DMS53 treated with DMSO at 0.1 percent for 48 hours (cell line): ENCODE data around the gene OR2Y1.
"Not testable (repeated sequence)": the region's sequence is repeated elsewhere in the genome, so short reads cannot be mapped to it uniquely, and the experiment has no call there.

Experiments
- DNase-seq: peaks from one replicate; lab custom pipeline; 2025; ENCODE audit not compliant: unreplicated experiment; lab: John Stamatoyannopoulos, UW

OR2Y1 gene, protein sequence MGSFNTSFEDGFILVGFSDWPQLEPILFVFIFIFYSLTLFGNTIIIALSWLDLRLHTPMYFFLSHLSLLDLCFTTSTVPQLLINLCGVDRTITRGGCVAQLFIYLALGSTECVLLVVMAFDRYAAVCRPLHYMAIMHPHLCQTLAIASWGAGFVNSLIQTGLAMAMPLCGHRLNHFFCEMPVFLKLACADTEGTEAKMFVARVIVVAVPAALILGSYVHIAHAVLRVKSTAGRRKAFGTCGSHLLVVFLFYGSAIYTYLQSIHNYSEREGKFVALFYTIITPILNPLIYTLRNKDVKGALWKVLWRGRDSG

DNA sequence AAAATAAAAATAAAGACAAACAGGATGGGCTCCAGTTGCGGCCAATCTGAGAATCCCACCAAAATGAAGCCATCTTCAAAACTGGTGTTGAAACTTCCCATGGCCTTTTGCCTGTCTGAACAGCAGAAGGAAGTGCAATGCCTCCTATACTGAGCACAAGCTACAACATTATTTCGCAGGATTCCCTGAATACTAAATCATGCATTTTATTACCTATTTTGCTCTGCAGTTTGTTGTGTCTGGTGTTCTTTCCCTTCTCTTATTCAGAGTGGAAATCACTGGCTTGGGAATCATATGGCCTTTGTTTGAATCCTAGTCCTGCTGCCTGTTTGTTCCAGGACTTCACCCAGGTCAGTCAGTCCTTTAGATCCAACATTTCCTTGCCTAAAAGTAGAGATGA is at the start of gene OR2Y1:
TSS of gene OR2Y1 (minus strand) at position 101 of the 400 bp plus-strand sequence. CDS start at position 101, 0 bp downstream.
- DNase-seq, result no peak

- DNase-seq, result not testable (repeated sequence)
Observed at GRCh38 chr5:180788651-180789410, 49.0 kb upstream of the OR2Y1 start.

- DNase-seq, result no peak
Observed at GRCh38 chr5:180787711-180788431, 48.0 kb upstream of the OR2Y1 start.

DNA sequence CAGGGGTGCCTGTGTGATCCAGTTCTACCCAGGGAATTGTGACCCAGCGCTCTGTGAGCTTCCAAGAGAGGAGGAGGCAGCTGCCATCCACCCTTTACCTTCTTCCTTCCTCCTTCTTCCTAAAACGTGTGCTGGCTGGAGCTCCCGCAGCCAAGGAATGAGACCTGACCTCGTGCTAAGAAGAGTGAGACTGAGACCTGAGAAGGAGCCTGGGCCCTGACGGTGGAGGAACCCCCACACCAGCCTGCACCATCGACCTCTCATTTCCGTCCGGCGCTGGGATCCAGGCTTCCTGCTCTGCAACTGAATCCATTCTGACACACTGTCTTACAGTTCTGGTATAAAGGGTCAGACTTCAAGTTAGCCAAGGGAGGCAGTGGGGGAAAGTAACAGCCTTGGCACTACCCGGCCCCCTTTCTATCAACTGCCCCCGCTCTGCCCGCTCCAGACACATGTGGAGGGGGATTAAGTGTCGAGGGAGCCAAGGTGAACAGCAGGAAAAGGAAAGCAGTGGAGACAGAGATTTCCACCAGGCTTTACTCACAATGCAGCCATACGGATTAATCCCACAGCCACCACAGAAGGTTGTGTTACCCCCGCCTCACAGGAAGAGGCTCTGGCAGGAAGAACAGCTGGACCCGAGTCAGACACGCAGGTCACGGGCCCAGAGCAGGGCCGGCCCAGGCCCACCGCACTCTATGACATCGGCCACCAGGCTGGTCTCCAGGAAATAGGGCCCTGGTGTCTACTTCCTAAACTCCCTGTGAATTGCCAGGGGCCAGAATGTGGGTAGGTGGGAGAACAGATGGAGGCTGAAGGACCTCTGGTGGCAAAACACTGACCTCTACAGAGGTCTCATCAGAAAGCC is 46.9 kb upstream of the OR2Y1 start:
- DNase-seq, result no peak

DNA sequence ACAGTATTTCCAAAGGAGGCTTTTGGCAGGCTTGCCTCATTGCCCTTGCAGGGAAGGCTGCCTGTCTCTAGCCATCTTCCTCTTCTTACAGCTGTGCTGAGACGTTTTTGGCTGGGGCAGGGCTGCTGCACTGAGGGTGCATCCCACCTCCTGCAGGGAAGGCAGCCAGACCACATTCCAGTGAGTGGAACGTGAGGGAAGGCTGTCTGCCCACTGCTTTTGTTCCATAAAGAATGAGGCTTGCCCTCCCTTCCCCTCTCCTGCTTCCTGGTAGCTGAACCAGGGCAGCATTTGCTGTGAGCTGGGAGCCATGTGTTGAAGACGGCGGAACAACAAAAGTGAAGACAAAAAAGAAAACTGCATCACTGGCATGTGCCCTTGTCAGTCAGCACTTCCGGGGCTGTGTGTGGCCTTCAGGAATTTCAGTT is 46.0 kb upstream of the OR2Y1 start:
- no peak for DNase-seq

DNA sequence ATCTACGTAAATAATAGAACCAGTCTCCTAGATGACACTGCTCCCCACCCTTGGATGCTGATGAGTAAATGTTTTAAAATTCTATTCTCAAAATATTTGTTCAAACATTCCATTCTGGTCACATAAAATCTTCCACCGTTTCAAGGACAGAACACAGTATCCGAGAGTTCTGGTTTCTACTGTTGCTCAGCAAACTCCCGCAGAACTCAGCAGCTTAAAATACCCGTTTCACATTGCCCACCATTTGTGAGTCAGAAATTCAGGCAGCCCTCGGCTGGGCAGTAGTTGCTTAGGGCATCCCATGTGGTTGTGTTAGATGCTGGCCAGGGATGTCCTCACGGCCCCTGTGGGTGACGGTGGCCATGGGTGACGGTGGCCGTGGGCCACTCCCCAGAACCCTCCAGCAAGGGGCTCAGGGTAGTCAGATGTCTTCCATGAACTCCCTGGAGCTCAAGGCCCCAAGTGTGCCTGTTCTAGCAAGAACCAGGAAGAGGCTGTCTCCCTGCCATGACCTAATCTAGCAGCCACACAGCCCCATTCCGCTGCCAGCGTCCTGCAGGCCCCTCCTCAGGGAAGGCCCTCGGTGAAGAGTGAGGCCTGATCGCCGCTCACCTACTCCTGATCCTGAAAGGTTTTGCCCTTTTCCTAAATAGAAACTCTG is 45.4 kb upstream of the OR2Y1 start:
- no peak for DNase-seq

DNA sequence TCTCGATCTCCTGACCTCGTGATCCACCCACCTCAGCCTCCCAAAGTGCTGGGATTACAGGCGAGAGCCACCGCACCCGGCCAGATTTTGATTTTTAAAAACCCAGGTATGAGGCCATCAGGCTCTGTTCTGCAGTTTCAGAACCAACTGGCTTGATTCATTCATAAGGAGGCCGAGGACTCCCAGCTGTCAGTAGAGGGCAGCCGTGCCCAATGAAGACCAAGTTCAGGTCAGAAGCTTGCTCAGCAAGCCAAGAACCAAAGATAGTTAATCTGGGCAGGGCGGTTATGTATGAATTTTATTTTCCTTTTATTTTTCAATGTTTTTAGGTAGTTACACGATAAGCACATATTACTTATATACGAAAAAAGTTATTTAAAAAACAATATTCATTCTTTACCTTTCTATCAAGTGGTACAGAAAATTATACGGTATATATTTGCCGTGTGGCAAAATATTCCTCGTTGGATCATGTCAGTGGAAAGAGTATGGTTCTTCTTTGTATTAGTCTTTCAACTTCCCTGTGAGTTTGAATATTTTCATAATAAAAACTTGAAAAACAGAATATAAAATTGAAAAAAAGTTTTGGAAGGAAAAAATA is 44.7 kb upstream of the OR2Y1 start:
- DNase-seq, result peak; percentile 56

- DNase-seq, result no peak
Observed at GRCh38 chr5:180783340-180784052, 43.6 kb upstream of the OR2Y1 start.

- DNase-seq, result no peak
Observed at GRCh38 chr5:180782748-180783147, 42.9 kb upstream of the OR2Y1 start.

GRCh38 chr5:180781900-180782326 is 42.1 kb upstream of the OR2Y1 start:
- DNase-seq, result not testable (repeated sequence)

- no peak for DNase-seq
Observed at GRCh38 chr5:180779985-180780610, 40.2 kb upstream of the OR2Y1 start.

- no peak for DNase-seq
Observed at GRCh38 chr5:180777475-180777874, 37.6 kb upstream of the OR2Y1 start.

GRCh38 chr5:180776376-180776775 is 36.5 kb upstream of the OR2Y1 start:
- no peak for DNase-seq

GRCh38 chr5:180775624-180776023 is 35.8 kb upstream of the OR2Y1 start:
- DNase-seq, result no peak

GRCh38 chr5:180771839-180772238 is 32.0 kb upstream of the OR2Y1 start:
- no peak for DNase-seq

DNA sequence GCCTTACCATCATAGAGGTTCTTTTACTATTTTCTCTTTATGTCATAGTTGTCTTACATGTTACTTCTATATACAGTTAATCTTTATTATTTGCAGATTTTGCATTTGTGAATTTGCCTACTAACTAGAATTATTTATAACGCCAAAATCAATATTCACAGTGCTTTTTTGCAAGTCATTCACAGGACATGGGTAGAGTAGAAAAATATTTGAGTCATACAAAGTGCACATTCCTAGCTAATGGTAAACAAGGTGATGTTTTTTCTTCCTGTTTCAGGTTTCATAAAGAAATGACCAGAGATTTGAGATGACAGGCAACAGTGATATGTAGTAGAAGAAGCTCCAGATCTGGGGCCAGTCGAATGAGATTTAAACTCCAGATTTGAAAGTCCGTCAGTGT is 30.0 kb upstream of the OR2Y1 start:
- no peak for DNase-seq

DNA sequence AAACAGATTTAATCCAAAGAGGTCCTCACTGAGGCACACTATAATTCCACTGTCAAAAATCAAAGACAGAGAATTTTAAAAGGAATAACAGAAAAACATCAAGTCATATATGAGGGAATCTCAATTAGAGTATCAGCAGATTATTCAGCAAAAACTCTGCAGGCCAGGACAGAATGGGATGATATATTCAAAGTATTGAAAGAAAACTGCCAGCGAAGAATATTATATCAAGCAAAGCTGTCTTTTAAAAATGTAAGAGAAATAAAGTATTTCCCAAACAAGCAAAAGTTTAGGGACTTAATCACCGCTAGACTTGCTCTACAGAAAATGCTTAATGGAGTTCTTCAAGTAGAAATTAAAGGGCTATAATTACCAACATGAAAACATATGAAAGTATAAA is 15.7 kb upstream of the OR2Y1 start:
- no peak for DNase-seq

GRCh38 chr5:180744253-180744652 is 4.4 kb upstream of the OR2Y1 start:
- no peak for DNase-seq

DNA sequence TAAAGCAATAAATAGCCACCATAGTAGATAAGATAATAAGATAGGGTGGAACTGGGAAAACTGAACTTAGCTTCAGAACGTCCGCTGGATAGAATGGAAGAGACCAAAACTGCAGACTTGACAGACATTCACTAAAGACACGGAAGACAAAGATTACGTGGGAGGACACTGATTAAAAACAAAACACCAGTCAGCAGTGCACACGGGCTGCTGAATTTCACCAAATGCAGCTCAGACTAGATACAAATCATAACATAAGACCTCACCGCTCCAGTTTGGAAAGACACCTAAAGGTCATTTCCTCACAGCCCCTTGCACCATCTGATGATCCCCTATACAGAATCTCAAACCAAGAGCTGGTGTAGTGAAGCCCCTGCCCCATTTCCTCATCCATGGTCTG is 2.9 kb upstream of the OR2Y1 start:
- DNase-seq, result no peak
